HG02885 (cell line): ENCODE data around the gene LENG8.

Experiments
- ATAC-seq: cut with Tn5 transposase; IDR thresholded peaks from one replicate; pipeline ENCODE4 v1.9.1; 2021; ENCODE audit warnings: mild to moderate bottlenecking; ENCODE audit not compliant: unreplicated experiment, poor library complexity

LENG8 gene

DNA sequence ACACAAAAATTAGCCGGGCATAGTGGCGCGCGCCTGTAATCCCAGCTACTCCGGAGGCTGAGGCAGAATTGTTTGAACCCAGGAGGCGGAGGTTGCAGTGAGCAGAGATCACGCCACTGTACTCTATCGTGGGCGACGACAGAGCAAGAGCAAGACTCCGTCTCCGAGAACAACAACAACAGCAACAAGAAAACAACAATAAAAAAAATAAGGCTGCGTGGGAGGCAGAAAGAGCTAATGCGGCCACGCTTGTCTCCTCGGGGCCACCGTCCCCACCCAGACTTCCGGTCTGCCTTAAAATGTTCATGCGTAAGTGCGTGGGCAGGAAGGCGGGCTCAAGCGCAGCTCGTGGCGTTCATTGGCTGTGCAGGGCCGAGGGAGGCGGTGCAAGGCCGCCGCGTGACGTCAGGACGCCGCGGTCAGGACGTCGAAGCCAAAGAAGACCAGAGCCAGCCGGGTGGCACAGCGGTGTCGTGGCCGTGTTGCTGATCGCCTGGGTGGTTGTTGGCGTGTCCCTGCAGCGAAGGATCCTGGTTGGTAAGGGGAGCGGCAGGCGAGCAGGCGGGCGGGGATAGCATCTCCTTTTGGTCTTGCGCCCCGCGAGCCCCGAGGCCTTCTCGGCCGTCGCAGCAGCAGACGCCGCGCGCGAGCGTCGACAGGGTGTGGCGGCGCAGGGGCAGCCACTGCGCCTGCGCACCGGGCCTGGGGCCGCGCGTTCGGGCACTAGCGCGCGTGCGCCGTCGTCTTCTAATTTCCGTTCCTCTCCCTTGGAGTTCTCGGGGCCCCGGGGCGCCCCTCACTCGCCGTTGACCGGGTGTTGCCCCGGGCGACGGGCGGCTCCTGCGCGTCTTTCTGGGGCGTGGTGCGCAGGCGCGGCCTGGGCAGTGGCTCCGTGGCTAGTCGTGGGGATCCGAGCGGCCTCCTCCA is at the start of gene LENG8:
TSS of gene LENG8 (plus strand) at position 426 of the 927 bp plus-strand sequence. CDS start 2,146 bp downstream, outside the sequence.
- ATAC-seq: peak; percentile 90

DNA sequence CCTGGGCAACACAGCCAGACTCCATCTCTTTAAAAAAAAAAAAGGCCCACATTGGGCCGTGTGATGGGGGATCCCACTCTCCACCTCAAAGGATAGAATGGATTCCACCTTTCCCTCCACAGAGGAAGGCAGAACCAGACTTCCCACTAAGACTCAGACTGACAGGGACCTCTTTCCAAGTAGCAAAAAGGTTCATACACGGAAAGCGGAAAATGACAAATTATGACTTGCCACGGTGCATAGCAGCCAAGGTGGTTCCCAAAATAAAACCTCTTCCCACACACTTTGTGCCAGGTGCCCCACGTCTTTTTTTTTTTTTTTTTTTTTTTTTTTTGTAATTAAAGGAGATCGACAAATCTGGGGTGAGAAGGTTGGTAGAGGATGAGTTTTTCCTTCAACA is 48.1 kb upstream of the LENG8 start:
- ATAC-seq: no peak

DNA sequence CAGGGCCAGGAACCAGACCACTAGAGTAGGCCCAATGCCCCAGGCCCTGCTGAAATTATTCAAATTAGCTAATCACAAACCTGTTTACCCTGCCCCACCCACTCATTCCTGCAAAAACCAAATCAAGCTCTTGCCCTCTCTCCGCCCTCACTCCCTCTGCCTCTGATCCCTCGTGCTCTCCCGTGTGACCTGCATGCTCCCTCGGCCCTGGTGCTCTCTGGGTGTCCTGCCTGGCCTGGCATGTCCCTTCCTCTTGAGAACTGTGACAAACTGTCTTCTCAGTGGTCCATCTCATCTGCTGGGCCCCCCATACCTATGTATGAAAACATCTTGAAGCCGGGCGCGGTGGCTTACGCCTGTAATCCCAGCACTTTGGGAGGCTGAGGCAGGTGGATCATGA is 45.9 kb upstream of the LENG8 start:
- no peak for ATAC-seq

DNA sequence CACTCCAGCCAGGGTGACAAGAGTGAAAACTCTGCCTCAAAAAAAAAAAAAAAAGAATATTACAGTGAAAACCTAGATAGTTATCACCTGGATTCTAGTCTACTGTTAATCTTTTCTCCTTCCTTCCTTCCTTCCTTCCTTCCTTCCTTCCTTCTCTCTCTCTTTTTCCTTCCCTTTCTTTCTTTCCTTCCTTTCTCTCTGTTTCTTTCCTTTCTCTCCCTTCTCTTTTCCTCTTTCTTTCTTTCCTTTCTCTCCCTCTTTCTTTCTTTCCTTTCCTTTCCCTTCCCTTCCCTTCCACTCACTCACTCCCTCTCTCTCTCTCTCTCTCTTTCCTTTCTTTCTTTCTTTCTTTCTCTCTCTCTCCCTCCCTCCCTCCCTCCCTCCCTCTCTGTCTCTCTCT is 43.4 kb upstream of the LENG8 start:
- no peak for ATAC-seq

DNA sequence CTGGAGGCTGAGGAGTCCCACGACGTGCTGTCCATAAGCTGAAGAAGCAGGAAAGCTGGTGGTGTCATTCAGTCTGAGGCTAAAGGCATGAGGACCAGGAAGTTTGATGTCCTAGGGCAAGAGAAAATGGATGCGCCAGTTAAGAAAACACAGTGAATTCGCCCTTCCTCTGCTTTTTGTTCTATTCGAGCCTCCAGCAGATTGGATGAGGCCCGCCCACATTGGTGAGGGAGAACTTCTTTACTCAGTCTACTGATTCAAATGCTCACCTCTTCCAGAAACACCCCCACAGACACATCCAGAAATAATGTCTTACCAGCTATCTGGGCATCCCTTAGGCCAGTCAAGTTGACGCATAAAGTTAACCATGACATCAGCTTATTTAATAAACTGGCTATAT is 41.2 kb upstream of the LENG8 start:
- ATAC-seq: no peak

DNA sequence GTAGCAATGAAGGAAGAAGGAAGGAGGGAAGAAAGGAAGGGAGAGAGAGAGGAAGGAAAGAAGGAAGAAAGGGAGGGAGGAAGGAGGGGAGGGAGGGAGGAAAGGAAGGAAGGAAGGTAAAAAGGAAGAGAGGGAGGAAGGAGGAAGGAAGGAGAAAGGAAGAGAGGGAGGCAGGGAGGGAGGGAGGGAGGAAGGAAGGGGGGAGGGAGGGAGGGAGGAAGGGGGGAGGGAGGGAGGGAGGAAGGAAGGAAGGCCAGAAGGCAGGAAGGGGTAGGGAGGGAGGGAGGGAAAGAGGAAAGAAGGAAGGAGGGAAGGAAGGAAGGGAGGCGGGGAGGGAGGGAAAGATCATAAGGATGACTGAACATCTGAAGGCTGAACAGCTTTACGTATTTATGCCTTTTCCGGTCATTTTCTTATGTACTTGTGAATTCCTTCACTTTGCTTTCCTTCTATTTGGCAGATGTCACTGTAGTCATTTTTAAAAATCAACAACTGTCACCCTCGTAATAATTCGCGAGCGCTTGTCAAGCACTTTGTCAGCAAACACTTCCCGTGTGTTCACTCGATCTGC is 40.5 kb upstream of the LENG8 start:
- ATAC-seq: no peak

DNA sequence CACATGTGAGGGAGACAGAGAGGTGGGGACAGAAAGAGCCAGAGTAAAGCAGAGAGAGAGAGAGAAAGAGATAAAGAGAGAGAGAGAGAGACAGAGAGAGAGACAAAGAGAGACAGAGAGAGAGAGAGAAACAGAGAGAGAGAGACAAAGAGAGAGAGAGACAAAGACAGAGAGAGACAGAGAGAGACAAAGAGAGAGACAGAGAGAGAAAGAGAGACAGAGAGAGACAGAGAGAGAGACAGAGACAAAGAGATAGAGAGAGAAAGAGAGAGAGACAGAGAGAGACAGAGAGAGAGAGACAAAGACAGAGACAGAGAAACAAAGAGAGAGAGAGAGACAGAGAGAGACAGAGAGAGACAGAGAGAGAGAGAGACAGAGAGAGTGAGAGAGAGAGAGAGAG is 38.0 kb upstream of the LENG8 start:
- no peak for ATAC-seq

DNA sequence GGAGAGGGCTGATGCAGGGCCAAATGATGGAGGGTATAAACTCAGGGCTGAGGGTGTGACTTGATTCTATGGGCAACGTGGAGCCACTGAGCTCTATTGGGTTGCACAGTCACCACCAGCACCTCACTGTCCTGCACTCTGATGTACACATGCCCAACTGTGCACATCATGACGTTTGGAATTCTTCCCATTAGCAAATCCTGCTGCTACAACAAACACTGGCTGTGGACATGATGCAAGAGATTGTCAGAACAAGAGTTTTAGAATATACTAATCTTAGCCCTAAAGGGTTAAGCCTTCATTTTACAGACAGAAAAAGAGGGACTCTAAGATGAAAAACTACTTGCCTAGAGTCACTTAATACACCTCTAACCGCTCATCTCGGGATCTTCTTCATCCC is 36.1 kb upstream of the LENG8 start:
- no peak for ATAC-seq

DNA sequence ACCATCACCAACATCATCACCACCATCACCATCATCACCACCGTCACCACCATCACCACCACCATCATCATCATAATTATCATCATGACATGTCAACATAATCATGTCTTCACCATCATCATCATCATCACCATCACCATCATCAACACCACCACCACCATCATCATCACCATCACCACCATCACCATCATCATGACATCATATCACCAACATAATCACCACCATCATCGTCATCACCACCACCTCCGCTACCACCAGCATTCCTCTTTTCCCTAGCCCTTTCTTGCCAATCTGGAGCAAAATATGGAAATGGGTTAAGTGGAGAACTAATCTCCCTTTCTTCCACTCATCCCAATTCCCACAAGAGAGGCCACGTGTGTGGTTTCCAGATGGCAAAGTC is 34.8 kb upstream of the LENG8 start:
- no peak for ATAC-seq

DNA sequence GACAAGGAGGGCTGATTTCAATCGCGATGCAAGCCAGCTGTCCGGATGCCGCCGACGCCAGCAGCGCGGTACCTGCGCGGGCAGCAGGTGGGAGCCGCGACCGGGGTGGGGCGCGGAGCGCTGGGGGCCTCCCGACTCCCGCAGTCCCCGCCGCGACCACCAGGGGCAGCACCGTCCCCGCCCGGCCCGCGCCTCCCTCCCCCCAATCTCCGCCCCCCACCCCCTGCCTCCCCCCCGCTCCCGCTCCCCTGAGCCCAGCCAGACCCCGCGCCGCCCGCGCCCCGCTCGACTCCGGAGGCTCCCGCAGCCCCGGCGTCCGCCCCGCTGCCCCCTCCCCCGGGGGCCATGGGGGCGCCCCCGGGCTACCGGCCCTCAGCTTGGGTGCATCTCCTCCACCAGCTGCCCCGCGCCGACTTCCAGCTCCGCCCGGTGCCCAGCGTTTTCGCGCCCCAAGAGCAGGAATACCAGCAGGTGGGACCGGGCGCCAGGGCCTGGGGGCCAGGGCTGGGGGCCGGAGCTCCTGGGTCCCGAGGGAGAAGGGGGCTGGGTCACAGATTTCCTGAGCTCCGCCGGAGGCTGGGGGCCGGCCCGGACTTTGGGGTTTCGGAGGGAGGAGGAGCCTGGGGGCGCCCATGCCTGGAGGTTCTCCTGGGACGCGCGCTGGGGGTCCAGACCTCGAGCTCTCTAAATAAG is 33.6 kb upstream of the LENG8 start, which contains the start of gene TTYH1:
TSS of gene TTYH1 (plus strand) at position 257 of the 693 bp plus-strand sequence. CDS start at position 346, 89 bp downstream.
- no peak for ATAC-seq

DNA sequence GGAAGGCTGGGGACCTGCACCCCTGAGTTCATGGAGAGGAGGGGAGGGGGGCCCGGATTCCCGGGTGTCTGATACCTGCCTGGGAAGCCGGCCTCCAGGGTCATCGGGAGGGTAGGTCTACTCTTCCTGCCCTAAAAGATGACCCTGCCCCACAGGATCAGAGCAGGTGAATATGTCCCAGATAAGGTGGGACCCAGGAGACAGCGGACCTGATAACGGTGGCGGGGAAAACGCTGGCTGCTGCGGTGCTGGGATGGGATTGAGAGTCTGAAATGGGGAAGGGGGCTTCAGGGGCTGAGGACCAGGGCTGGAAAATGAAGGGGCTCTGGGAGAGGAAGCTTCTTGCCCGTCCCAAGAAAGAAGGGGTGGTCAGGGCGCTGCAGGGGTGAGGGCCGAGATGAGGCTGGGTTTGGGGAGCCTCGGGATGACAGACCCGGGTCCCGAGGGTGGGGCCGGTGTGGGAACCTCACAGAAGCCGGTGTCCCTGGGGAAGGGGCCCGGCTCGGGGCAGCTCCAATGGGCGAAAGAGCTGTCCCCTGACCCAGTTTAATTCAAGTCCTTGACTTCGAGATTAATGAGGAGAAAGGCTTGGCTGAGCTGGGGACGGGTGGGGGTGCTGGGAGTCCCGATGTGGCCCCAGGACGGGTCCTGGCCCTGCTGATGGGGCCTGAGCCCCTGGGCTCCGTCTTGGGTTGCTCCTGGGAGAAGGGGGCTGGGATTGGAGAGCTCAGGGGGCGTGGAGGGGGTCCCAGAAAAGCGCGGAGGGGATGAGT is 32.9 kb upstream of the LENG8 start:
- ATAC-seq: no peak

DNA sequence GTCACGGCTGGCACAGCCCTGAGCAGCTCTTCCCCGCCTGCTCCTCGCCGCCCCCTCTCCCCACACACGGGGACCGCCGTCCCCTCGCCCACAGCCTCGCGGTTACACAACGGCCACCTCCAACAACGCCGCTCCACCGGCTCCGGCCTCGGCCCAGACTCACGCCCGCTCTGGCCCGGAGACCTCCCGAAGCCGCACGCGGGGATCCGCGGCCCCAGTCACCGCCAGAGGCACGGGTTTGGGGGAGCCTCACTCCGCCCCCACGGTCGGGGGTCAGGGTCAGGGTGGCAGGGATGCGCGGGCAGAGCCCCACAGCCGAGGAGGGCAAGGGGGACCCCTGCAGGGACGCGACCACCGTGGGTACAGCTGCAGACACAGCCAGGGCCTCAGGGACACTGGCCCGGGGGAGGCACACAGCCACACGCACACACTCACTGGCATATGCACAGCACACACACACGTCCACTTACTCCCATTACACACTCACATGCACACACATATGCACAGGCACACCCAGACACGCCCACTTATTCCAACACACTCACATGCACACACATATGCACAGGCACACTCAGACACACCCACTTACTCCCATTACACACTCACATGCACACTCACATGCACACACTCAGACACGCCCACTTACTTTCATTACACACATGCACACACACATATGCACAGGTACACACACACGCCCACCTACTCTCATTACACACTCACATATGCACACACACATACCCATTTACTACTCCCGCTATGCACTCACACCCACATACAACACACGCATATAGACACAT is 32.1 kb upstream of the LENG8 start:
- no peak for ATAC-seq

DNA sequence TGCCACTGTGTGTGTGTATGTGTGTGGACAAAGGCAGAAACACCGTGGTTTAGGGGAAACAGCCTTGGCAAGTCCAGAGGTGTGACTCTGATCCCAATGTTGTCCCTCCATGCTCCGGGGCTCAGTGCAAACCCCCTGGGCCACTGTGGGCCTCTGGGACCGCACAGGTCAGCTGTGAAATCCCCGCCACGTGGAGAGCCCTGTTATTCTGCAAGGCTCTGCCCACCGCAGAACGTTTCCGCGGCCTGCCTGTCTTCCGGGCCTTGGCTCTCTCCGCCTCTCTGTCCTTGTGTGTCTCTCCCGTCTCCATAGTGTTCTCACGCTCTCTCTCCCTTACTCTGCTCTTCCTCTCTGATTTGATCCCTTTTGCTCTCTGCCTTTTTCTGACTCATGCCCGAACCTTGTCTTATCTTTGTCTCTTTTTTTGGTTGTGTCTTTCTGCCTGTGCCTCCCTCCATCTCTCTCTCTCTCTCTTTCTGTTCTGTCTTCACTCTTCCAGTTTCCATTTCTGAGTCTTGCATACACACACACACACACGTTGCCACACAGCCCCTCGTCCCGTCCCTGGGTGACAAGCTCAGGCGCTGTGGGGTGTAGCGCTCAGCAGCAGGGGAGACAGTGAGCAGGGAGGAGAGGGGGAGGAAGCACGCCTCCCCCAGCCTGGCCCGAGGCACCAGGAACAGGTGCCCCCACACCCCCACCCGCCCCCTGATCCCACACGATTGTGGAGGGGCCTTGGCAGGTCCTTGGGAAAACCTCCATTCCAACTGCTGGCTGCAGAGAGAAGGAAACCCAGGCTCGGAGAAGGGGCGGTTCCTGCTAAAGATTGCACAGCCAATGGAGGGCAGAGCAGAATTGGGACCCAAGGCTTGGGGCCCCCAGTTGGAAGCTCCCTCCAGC is 30.7 kb upstream of the LENG8 start:
- no peak for ATAC-seq

DNA sequence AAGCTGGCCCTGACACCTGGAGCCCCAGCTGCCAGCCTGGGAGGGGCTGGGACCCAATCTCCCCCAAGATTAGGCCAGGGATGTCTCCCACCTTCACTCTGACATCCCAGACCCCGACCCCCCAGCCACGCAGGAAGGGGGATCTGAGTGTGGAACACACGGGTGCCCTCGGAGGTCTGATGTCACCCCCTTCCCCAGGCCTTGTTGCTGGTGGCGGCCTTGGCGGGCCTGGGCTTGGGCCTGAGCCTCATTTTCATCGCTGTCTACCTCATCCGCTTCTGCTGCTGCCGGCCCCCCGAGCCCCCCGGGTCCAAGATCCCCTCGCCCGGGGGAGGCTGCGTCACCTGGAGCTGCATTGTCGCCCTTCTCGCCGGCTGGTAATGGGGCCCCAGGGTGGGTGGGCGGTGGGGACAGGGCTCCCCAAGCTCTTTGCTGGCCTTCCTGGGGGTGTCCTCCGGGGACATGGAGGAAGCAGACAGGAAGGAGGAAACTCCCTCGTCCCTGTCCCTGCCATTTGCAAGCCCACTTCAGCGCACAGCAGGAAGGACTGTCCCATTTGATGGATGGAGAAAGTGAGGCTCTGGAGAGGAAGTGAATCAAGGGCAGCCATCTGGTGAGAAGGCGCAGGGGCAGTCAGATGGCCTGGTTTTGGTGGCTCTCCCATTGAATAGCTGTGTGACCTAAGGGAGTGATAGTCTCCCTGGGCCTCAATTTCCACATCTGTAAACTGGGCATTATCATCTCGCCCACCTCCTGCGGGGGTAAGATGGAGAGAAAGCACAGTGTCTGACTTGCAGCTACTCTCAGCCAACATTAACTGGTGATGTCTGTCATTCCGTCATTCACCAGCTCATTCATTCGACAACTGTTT is 29.8 kb upstream of the LENG8 start:
- ATAC-seq: no peak

DNA sequence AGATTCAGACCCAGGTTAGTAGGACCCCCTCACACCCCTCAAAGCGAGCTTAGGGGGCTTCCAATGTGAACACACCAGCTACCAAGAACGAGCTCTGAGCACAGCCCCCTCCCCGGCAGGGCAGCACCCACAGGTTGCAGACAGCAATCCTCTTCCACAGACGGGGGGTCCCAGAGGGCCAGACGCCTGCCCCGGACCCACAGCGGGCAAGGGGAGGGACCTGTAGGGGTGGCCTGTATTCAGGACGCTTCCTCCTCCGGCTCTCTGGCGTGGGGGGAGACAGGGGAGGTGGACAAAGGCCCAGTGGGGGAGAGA is 29.0 kb upstream of the LENG8 start:
- ATAC-seq: no peak

DNA sequence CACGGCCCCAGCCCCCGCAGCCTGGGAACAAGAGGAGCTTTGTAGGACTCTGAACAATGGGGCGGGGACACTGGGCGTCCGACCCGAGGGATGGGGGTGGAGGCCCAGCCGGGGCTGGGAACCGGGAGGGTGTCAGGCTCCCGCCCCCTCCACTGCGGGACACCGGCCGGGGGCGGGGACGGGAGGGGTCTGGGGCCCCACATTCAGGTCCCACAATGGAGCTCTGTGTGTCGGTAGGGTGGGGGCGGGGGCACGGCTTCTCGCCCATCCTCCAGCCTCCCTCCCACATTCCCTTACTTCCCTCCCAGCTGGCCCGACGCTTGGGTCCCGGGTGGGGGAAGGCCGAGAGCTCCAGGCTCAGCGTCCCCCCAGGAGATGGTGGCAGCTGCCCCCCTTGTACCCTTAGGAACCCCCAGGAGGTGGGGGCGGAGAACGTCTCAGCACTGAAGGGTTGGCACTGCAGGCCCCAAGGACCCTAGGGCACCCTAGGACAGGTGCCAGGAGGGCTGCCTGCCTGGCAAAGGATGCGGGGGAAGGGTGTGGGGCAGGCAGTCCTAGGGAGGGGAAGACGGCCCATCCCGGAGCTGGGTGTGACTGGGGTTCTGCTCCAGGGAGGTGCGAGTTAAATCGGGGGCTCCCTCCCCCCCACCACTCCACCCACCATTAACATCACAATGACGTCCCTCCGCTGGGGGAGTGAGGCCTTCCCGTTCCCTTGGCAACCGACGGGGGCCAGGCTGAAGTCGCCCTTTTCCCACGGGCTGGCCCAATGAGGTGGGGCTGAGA is 28.4 kb upstream of the LENG8 start:
- ATAC-seq: no peak

DNA sequence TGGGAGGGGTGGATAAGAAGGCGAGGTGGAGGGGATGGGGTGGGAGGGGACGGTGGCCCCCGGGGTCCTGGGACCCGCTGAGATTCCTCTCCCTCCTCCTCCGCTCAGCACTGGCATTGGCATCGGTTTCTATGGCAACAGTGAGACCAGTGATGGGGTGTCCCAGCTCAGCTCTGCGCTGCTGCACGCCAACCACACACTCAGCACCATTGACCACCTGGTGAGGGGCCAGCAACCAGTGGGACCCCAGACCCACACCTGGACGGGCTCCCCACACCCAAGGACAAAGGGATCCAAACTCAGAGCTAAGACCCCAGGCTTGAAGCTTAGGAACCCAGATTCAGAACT is 27.9 kb upstream of the LENG8 start:
- no peak for ATAC-seq
